ENCODE results near the gene TSC22D4.
"Not testable (repeated sequence)": the region's sequence is repeated elsewhere in the genome, so short reads cannot be mapped to it uniquely, and the experiment has no call there.

The TSC22D4 gene

GRCh38 chr7:100478958-100479660 is at the start of gene TSC22D4:
Gene TSC22D4 (minus strand): TSS chr7:100479214. CDS start chr7:100478038, 1,176 bp downstream.
- DNase-seq: peak; percentile 97

DNA sequence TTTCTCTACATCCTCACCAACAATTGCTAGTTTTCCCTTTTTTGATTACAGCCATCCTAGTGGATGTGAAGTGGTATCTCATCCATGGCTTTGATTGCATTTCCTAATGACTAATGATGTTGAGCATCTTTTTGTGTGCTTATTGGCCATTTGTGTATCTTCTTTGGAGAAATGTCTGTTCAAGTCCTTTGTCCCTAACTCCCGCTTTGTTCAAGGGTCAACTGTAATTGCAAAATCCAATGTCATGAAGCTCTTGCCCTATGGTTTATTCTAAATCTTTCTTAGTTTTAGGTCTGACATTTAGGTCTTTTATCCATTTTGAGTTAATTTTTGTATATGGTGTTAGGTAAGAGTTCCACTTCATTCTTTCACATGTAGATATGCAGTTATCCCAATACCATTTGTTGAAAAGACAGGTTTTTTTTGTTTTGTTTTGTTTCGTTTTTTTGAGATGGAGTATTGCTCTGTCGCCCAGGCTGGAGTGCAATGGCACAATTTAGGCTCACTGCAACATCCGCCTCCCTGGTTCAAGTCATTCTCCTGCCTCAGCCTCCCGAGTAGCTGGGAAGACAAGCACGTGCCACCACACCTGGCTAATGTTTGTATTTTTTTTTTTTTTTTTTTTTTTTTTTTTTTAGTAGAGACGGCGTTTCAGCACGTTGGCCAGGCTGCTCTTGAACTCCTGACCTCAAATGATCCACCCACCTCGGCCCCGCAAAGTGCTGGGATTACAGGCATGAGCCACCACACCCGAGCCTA is 49.3 kb upstream of the TSC22D4 start:
- not testable (repeated sequence) for DNase-seq

GRCh38 chr7:100523192-100523591 is 44.2 kb upstream of the TSC22D4 start:
- DNase-seq: not testable (repeated sequence)

GRCh38 chr7:100521909-100522593 is 43.0 kb upstream of the TSC22D4 start:
- peak; percentile 57 for DNase-seq

DNA sequence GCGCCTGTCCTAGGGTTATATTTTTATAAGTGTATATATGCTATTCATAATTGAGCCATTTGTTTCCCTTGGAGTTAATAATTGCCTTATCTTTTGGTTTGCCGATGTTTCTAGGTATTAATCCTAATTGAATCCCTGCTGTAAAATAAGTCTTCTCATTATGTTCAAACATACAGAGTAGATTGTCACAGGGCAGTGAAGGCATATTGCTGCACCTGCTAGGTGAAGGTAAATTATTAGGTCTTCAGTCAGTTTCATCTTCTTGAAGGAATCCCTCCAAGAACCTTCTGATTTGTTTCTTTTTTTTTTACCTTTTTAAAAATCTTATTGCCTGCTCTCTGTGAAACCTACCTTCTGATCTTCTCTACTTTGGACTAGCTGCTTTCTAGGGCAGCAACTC is 42.1 kb upstream of the TSC22D4 start:
- no peak for DNase-seq

- DNase-seq: no peak
Observed at GRCh38 chr7:100520138-100520537, 41.1 kb upstream of the TSC22D4 start.

- DNase-seq: no peak
Observed at GRCh38 chr7:100519580-100519979, 40.6 kb upstream of the TSC22D4 start.

- no peak for DNase-seq
Observed at GRCh38 chr7:100517305-100517704, 38.3 kb upstream of the TSC22D4 start.

DNA sequence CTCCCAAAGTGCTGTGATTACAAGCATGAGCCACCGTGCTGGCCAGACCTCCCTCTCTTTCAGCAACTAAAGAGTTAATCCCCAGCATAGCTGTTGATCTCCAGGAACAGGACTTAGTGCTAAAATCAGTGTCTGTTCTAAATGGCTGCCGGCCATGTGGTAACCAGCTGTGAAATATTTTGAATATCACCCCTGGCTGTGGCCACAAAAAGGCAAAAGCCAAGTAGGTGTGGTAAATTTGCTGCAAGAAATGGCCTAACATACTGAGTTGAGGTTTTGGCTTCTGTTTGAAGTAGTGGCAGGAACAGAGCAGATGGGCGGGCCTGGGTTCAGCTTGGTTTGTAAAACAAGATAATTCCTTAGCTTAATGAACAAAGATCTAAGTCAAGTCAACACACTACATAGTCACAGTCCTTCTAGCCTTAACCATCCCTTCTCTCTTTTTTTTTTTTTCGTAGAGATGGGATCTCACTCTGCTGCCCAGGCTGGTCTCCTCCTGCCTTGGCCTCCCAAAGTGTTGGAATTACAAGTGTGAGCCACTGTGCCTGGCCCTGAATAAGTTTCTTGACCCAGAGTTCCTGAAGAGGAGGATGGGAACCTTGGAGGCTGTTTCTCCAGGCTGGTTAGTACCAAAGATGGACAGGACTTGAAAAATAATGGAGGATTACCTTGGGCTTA is 37.3 kb upstream of the TSC22D4 start:
- peak; percentile 95 for DNase-seq

GRCh38 chr7:100515072-100515532 is 36.1 kb upstream of the TSC22D4 start:
- no peak for DNase-seq

- peak; percentile 77 for DNase-seq
Observed at GRCh38 chr7:100513212-100513810, 34.3 kb upstream of the TSC22D4 start.

DNA sequence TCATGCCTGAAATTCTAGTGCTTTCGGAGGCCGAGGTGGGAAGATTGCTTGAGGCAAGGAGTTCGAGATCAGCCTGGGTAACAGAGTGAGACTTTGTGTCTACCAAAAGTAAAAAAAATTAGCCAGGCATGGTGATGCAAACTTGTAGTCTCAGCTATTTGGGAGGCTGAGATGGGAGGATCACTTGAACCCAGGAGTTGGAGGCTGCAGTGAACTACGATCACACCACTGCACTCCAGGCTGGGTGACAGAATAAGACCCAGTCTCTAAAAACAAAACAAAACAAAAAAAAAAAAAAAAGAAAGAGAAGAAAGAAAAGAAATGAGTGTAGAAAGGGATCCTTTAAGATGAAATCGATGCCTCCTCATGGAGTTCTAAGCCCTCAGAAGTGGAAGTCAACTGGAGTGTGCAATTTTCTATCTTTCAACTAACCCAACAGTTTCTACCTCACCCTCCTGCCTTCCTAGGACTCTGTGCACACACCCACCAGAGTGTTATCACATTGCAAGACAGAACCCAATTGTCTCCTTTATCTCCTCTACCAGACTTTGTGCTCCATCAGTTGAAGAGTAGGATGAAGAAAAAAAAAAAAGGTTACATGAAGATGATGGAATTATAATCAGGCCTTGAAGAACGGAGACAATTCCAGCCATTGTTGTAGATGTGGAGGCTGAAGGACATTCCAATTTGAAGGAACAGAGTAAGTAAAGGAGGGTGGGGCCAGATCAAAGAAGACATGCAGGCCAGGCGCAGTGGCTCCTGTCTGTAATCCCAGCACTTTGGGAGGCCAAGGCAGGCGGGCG is 31.6 kb upstream of the TSC22D4 start:
- DNase-seq: peak; percentile 99

GRCh38 chr7:100509231-100509630 is 30.2 kb upstream of the TSC22D4 start:
- DNase-seq: no peak

- DNase-seq: peak; percentile 70
Observed at GRCh38 chr7:100506356-100506923, 27.4 kb upstream of the TSC22D4 start.

GRCh38 chr7:100504887-100505611 is 26.0 kb upstream of the TSC22D4 start:
- DNase-seq: no peak

DNA sequence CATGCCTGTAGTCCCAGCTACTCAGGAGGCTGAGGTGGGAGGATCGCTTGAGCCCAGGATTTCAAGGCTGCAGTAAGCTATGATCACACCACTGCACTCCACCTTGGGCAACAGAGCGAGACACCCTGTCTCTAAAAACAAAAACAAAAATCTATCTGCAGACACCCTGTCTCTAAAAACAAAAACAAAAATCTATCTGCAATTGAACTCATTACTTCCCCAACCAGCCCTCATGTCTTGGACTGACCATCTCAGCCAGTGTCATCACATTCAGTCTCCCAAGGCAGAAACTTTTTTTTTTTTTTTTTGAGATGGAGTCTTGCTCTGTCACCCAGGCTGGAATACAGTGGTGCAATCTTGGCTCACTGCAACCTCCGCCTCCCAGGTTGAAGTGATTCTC is 25.0 kb upstream of the TSC22D4 start:
- DNase-seq: not testable (repeated sequence)

GRCh38 chr7:100500743-100501142 is 21.7 kb upstream of the TSC22D4 start:
- DNase-seq: not testable (repeated sequence)

DNA sequence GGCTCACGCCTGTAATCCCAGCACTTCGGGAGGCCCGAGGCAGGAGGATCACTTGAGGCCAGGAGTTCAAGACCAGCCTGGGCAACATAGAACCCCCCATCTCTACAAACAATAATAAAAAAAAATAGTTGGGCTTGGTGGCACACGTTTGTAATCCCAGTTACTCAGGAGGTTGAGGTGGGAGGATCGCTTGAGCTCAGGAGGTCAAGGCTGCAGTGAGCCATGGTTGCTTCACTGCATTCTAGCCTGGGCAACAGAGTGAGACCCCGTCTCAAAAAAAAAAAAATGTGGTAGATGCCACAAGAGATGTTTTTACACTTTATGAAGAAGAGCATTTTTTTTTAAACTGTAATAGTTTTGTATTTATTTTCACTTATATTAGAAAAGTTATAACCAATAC is 17.5 kb upstream of the TSC22D4 start:
- no peak for DNase-seq

DNA sequence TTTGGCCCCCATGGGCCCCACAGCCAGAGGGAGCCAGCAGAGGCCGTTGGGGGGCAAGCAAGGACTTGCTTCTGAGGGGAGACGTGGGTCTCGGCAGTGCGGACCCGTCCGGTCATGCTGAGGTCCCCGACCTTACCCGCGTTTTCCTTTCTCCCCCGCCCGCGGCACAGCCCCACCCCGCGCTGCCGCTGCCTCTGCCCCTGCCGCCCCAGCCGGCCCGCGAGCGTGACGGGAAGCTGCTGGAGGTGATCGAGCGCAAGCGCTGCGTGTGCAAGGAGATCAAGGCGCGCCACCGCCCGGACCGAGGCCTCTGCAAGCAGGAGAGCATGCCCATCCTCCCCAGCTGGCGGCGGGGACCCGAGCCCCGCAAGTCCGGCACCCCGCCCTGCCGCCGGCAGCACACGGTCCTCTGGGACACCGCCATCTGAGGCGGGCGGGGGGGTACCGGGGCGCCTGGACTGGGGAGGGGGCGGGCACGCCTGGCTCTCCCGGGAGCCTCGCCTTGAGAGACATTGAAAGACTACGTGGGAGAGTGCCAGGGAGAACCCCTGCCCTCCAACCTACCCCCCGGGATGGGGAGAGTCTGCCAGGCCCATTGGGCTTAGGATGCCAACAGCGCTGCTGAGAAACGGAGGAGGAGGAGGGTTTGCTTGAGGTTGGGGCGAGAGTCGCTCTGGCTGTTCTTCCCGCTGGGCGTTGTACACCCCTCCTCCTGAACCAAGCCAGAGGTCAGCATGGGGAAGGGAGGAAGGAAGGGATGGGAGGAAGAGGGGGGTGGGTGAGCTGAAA is 14.7 kb upstream of the TSC22D4 start:
- peak; percentile 59 for DNase-seq
